Activated gamma-delta T cell (primary cell): ENCODE results near the gene MAMSTR.
A peak's percentile ranks its signal among the peaks of the same experiment; 100 is the strongest.
"Not testable (repeated sequence)": the region's sequence is repeated elsewhere in the genome, so short reads cannot be mapped to it uniquely, and the experiment has no call there.

ENCODE experiments used
- DNase-seq: peaks from one replicate; lab custom pipeline; 2025; lab: John Stamatoyannopoulos, UW

Gene MAMSTR

GRCh38 chr19:48720613-48721296 lies 1.2 kb upstream of the MAMSTR start:
- DNase-seq, result peak; percentile 54

- no peak for DNase-seq
These were observed 707 bp upstream of the MAMSTR start for GRCh38 chr19:48720251-48720612.

- DNase-seq, result no peak
These were observed 754 bp downstream of the MAMSTR start for GRCh38 chr19:48718711-48719231.

- DNase-seq, result not testable (repeated sequence)
These were observed 1.4 kb downstream of the MAMSTR start for GRCh38 chr19:48718106-48718505.

- DNase-seq, result no peak
These were observed 2.8 kb downstream of the MAMSTR start for GRCh38 chr19:48716562-48717291.

GRCh38 chr19:48715681-48716171 lies 3.8 kb downstream of the MAMSTR start:
- no peak for DNase-seq

GRCh38 chr19:48714759-48715675 lies 4.5 kb downstream of the MAMSTR start:
- no peak for DNase-seq

- DNase-seq, result peak; percentile 85
These were observed 5.4 kb downstream of the MAMSTR start for GRCh38 chr19:48713864-48714755.

- DNase-seq, result no peak
These were observed 6.3 kb downstream of the MAMSTR start for GRCh38 chr19:48713041-48713863.

- DNase-seq, result no peak
These were observed 8.3 kb downstream of the MAMSTR start for GRCh38 chr19:48711106-48711662.

GRCh38 chr19:48708471-48708870 lies 11.1 kb downstream of the MAMSTR start:
- no peak for DNase-seq

- DNase-seq, result no peak
These were observed 14.1 kb downstream of the MAMSTR start for GRCh38 chr19:48705431-48705830.

- no peak for DNase-seq
These were observed 16.2 kb downstream of the MAMSTR start for GRCh38 chr19:48703316-48703715.

- DNase-seq, result no peak
These were observed 16.8 kb downstream of the MAMSTR start for GRCh38 chr19:48702701-48703100.

- DNase-seq, result no peak
These were observed 21.5 kb downstream of the MAMSTR start for GRCh38 chr19:48698046-48698445.

GRCh38 chr19:48696353-48697010 lies 23.0 kb downstream of the MAMSTR start:
- DNase-seq, result no peak

GRCh38 chr19:48695743-48696352 lies 23.7 kb downstream of the MAMSTR start, which contains the start of gene FUT2:
Gene FUT2, plus strand, starts transcription at chr19:48695971. Its CDS starts 6,986 bp downstream, at chr19:48702957.
- DNase-seq, result no peak

GRCh38 chr19:48693629-48694028 lies 25.9 kb downstream of the MAMSTR start:
- not testable (repeated sequence) for DNase-seq

- DNase-seq, result no peak
These were observed 30.1 kb downstream of the MAMSTR start for GRCh38 chr19:48689449-48689848.
